NCI-H2081 treated with DMSO at 0.1 percent for 48 hours (cell line): ENCODE measurements around the gene MOCS1.

Experiments
- DNase-seq: peaks from one replicate; lab custom pipeline; 2025; lab: John Stamatoyannopoulos, UW

The MOCS1 gene

GRCh38 chr6:39902786-39903465, 31.3 kb downstream of the MOCS1 start:
- no peak for DNase-seq

GRCh38 chr6:39902136-39902535, 32.1 kb downstream of the MOCS1 start:
- DNase-seq, result no peak

- no peak for DNase-seq
Measured at GRCh38 chr6:39901670-39902069, 32.6 kb downstream of the MOCS1 start.

- DNase-seq, result no peak
Measured at GRCh38 chr6:39901116-39901655, 33.1 kb downstream of the MOCS1 start.

GRCh38 chr6:39899554-39900295, 34.5 kb downstream of the MOCS1 start:
- DNase-seq, result no peak

- DNase-seq, result no peak
Measured at GRCh38 chr6:39898625-39899024, 35.6 kb downstream of the MOCS1 start.

- no peak for DNase-seq
Measured at GRCh38 chr6:39897698-39898097, 36.6 kb downstream of the MOCS1 start.

- no peak for DNase-seq
Measured at GRCh38 chr6:39896701-39897100, 37.6 kb downstream of the MOCS1 start.

- no peak for DNase-seq
Measured at GRCh38 chr6:39893286-39893685, 41.0 kb downstream of the MOCS1 start.

- DNase-seq, result no peak
Measured at GRCh38 chr6:39892490-39893129, 41.7 kb downstream of the MOCS1 start.

- no peak for DNase-seq
Measured at GRCh38 chr6:39891976-39892375, 42.3 kb downstream of the MOCS1 start.

GRCh38 chr6:39891353-39891752, 42.9 kb downstream of the MOCS1 start:
- no peak for DNase-seq

- DNase-seq, result no peak
Measured at GRCh38 chr6:39889229-39889628, 45.0 kb downstream of the MOCS1 start.

GRCh38 chr6:39887692-39888450, 46.4 kb downstream of the MOCS1 start:
- no peak for DNase-seq

- no peak for DNase-seq
Measured at GRCh38 chr6:39886871-39887270, 47.4 kb downstream of the MOCS1 start.

- DNase-seq, result no peak
Measured at GRCh38 chr6:39885691-39886090, 48.6 kb downstream of the MOCS1 start.

- no peak for DNase-seq
Measured at GRCh38 chr6:39884696-39885095, 49.6 kb downstream of the MOCS1 start.

- no peak for DNase-seq
Measured at GRCh38 chr6:39882531-39882899, 51.7 kb downstream of the MOCS1 start.

- DNase-seq, result no peak
Measured at GRCh38 chr6:39881851-39882530, 52.3 kb downstream of the MOCS1 start.

GRCh38 chr6:39880594-39880993, 53.7 kb downstream of the MOCS1 start:
- no peak for DNase-seq

GRCh38 chr6:39879535-39879934, 54.7 kb downstream of the MOCS1 start:
- DNase-seq, result no peak

- no peak for DNase-seq
Measured at GRCh38 chr6:39876826-39877225, 57.4 kb downstream of the MOCS1 start.
